NCI-H446 treated with DMSO at 0.1 percent for 48 hours (cell line): ENCODE measurements around the gene TSPAN9.

Source experiments
- DNase-seq: peaks from one replicate; lab custom pipeline; 2025; lab: John Stamatoyannopoulos, UW

Gene TSPAN9

DNA sequence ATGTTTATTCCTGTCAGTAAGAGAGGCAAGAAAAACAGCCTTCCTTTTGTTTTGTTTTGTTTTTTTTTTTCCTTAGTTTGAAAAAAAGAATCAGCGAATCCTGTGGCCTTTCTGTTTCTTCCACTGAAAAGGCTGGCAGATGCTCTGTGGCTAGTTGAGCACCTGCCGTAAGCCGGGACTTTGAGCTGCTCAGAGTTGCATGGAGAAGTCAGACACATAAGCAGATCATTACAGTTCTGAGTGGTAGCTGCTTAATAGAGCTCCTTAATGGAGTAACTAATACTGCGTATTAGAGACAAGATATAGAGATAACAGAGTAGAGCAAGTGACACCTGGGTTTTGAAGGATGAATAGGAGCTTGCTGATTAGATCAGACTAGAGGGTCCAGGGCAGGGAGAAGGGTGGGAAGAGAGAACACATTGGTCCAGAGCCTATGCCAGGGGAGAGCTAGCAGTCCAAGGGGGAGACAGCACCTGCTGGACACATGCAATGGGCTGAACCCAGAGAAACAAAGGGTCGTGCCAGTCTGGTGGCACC is 129.4 kb downstream of the TSPAN9 start:
- DNase-seq = no peak

DNA sequence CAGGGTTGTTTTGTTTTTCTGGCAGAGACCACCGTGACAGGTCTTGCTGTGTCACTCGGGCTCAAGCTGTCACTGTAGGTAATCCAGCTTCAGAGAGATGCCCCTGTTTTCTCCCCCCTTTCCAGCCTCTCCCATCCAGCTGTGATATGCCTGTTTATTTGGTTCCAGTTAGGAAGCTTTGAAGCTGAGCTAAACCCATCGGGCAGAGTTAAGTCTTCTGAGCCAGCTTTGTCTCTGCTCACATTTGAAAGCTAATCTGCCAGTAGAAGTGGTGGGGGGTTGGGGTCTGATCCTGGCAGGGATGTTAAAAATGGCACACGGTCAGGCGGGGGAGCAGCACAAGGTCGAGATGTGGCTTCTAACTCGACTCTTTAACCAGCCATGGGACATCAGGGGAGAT is 130.0 kb downstream of the TSPAN9 start:
- no peak for DNase-seq

DNA sequence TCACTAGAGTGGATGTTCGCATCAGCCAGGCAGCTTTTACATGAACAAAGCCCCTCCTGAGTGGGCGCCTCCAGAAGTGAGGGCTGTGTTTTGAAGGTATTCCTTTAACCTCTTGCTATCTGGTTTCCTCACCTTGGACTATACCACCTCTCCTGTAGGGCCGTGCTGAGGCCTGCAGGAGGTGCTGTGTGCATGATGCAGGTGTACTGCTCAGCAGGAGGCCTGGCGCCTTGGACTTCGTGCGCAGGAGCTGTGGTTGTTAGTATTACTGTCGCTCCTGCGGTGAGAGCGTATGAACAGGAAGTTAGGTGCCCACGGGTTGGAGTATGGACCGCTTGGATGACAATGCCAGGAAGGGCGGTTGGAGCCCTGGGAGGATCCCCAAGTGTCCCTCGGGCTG is 130.7 kb downstream of the TSPAN9 start:
- DNase-seq = no peak

DNA sequence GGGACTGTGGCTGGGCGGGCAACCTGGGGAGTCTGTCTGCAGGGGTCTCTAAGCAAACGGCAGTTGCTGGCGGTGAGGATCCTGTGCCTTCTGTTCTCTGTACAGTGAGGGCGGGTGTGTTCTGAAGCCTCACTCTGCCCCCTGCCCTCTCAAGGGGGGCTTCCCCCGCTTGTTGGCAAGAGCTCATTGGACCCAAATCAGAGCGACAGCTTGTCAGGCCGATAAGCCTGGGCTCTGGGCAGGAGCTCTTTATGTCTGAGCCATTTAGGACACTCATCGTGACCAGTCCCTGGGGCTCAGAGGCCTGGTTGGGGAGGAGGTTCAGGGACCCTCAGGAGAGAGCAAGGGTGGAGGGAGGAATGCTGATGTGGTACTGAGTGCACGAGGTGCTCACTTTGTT is 136.0 kb downstream of the TSPAN9 start:
- DNase-seq = no peak

DNA sequence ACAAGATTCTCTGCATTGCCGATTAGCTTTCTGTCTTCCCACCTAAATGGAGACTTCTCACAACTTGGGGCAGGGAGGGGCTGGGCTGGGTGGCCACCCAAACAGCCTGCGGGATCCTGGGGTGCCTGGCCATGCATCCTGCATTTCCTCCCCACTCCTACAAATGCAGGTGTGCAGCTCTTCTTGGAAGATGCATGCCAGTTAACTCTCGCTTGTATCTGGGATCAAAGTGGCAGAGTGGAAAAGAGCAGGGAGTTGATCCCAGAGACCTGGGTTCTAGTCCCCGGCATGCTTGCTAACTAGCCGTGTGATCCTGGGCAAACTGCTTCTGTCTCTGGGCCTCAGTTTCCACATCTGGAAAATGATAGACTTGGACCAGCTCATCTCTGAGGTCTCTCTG is 136.6 kb downstream of the TSPAN9 start:
- no peak for DNase-seq

DNA sequence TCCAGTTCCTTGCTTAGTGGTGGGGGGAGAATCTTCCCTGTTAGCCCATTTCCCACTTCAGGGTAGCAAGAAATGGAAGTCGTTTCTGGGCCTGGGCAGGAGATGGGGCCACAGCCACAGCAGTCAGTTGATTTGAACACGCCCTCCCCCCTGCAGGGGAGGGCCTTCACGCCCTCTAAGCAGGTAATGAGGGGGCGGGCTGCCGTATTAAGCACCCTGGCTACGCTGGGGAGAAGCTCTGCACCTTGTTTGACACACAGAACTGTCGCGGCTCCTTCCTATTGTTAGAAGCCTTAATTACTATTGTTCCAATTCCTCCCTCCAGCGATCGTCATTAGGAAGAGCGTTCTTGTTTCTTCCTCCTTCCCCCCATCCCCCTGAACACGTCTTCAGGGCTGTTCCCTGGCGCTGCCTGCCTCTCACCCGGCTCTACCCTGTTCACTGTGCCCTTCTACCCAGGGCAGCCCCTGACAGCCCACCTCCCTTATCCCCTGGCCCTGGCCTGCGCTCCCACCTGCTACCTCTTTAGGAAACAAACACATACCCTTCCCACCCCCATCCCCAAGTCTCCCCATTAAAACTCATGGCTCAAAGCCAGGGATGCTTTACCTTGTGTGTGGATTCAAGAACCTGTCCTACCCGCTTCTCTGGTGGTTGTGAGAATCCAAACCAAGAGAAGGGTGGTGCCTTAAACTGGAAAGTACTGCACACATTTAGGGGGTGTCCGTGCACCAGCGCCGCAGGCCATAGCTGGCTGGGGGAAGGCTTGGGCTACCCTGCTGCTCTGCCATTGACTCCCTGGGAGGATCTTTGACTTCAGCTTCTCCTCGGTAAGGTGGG is 137.6 kb downstream of the TSPAN9 start:
- no peak for DNase-seq

DNA sequence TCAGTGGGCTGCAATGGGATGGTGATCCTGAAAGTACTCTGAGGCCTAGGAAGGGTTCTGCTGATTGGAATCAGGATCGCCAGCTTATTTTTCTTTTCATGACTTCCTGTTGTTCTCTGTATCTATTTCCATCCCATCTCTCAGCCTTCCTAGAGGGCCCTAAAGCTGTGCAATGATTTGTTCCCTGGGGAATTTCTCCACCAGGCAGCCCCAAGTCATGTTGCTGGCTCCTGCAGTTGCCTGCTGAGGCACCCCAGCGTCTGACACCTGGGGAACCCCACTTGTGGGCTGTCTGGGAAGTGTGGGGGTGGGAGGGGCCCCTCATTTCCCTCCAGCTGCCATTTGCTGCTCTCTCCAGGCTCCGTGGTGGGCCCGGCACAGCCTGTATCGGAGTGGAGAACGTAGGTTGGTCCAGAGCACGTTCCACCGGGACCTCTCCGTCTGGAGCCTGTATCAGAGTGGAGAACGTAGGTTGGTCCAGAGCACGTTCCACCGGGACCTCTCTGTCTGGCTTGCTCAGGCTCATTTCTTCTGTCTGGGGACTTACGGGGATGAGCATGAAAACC is 138.3 kb downstream of the TSPAN9 start:
- DNase-seq = no peak

DNA sequence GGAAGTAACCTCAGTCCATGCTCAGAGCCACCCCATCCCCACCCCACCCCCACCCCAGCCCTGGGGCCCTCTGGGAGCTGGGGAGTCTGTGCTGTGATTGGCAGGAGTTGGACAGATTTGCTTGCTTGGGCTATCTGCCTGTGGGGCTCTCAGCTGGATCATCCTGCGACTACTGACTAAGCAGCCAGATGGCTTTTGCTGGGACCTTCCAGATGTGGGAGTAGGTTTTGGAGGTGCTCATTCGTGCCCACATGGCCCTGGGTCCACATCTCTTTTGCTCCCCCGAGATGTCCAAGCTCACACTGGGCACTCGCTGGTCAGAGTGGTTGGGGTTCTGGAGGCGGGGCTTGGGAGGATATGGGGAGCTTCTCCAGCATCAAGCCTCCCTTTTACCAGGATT is 138.9 kb downstream of the TSPAN9 start:
- DNase-seq = no peak

DNA sequence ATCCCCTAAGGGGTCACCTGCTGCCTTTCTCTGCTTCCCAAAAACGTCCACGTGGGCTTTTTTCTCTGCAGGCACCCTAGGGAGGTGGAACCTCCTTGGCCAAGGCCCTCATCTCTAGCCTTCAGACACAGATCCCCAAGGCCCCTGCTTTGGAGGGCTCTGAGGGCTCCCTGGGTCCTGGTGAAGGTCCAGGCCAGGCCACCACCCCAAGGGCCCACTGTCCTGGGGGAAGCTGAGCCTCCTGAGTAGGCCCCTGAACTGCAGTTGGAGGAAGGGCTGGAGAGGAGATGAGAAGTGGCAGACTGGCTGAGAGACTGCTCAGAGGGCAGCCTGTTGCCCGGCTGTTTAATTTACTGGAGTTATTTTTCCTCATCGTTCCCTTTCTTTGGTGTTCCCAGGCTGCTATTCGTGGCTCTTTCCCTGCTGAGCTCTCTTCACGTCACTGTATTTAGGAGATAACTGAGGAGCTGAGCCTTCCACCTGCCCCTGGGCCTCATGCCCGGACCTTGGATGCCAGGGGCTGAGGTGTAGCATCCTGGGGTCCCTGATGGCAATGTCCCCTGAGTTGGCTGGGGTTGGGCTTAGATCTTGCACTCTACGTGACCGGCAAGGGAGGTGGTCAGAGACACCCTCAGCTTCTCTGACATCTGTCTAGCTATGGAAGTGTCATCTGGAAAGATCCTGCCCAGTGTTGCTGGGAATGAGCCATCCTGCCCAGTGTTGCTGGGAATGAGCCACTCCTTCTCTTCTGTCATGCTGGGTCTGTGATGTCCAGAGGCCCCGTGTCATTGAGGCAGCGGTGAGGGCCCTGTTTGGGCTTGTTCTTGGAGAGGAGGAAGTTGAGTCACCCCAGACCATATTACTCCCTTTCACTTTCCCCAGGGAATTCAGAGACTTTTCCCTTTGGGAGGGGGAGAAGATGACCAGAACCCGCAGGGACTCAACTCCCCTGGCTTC is 139.8 kb downstream of the TSPAN9 start:
- no peak for DNase-seq

DNA sequence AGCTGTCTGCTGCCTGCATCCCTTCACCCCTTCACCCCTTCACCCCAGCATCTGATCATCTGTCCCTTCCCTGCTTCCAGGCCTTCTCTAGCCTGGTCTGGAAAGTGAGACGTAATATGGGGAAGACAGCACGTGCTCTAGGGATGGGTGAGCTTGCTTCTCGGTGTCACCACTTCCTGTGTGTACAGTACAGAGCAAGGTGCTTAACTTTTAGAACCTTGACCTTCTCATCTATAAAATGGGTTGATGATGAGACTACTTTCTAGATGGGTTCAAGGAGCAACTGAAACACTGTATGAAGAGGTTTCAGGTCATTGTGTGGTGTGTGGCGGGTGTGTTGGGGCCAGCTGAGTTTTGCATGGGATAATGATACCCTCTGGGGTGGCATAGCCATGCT is 140.5 kb downstream of the TSPAN9 start:
- DNase-seq = no peak

DNA sequence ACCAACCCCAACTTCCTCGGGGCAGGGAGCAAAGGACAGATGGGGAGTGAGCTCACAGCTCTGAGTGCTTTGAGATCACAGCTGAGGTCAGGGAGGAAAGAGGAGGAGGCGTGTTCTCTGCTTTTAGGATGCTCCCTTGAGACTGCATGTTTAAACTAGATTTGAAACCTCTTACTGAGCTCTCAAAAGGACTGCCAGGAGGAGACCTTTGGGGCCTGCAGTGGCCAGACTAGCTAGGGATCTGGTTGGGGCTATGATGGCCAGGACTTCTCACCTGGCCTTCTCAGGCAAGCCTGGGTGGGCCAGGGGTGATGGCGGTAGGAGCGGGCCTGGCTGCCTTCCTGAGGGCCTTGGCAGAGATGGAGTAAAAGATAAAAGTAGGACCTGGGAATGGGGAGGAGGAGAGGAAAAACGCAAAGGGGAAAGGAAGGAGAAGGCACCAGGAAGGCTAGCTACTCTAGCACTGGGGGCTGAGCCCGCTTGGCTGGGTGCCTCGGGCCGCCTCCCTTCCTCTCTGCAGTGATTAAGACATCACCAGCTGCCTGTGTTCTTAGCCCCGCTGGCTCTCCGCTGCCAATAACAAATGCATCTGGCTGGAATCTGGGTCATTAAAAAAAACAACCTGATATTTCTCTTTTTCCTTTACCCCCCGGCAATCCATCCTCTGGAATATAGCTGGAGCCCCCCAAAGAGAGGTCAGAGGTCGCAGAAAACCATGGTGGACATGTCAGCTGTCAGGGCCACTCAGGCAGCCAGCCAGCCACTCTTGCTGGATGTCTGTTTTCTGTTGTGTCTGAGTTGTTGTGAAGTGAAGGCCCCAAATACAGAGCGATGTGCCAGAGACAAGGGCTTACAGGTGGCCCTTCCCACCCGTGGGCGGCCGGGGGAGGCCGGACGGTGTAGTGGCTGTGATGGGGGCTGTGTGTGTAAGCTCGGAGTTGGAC is 141.3 kb downstream of the TSPAN9 start:
- peak; percentile 53 for DNase-seq

DNA sequence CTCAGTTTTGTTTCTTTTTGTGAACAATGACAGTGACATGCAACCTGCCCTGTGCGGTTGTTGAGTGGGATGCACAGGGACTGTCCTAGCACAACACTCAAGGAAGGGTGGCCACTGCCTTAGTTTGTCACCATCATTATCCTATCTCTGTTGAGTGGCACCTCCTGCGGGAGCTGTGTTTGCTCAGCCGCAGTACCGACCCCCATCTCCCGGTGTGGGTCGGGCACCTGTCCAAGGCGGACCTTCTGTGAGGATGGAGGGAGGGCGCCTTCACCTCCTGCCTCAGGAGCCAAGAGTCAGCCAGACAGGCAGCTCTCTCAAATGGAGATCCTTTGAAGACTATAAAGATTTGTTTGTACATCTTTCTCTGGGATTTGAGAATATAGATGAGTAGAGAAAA is 142.1 kb downstream of the TSPAN9 start:
- no peak for DNase-seq

DNA sequence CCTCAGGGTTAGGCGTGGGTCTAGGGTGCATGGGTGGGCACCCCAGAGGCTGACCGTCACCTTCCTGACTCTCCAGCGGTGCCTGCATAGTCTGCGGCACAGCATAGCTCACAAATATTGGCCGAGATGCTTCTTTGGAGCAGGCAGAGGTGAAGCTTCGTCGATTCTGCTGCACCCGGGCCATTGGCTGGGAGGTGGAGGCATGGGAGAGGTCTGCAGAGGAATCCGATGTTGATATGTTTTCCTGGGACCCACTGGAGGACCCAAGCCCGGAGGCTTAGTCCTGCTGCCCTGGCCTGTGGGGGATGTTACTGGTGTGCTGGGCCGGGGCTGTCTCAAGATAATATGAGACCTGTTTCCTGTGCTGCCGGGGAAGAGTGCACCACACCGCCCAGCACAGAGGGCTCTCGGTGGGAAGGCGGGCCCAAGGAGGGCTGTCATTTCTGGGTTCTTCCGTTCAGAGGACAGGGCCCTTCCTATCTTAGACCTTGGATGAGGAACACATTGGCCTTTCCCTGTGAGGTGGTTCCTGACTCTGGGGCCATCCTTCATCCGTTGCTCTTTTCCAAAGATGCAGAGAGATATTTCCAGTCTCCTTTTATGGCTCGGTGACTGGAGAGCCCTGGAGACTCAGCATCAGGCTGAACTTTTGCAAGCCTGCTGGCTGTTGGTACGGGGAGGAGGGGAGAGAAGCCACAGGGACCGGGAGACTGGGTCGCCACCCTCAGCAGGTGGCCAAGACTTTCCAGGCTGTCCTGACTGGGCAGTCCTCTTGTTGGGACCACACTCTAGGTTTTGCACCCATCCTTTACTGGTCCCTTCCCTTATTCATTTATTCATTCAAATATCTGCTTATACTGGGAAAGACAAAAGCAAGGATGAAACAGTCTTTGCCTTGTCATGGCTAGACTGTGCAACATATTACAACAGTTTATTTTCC is 143.5 kb downstream of the TSPAN9 start:
- no peak for DNase-seq

DNA sequence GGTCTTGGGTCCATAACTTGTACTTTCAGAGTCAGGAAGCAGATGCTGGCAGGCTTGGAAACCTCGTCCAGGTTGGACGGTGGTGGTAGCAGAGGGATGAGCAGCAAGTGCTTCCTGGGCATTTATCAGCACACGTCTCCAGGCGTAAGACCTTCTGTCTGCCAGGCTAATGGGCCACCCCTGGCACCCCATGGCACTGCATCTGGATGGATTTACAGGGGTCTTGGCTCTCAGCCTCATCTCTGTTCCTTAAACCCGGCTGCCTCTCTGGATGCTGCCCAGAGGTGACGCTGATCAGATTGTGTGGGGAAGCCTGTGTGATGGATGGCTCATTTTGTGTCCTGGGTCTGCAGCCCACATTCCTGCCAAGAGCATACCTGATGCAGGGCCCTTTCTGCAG is 145.1 kb downstream of the TSPAN9 start:
- DNase-seq = no peak

DNA sequence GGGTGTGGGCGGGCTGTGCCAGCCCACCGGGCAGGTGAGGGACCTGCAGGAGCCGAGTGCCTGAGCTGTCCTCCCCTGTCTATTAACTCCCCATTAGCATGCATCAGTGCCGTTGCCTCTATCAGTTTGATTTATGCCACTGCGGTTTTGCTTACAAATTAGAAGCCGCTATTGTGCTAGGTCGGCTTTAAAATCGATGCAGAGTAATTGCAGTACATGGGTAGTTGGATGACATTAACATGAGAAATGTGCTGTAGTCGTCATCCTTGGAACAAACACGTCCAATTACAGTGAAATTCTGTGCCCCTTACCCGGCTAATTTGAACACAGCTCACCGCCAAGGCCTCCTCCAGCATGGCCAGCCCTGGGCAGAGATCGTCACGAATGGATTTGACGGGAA is 145.8 kb downstream of the TSPAN9 start:
- DNase-seq = no peak

DNA sequence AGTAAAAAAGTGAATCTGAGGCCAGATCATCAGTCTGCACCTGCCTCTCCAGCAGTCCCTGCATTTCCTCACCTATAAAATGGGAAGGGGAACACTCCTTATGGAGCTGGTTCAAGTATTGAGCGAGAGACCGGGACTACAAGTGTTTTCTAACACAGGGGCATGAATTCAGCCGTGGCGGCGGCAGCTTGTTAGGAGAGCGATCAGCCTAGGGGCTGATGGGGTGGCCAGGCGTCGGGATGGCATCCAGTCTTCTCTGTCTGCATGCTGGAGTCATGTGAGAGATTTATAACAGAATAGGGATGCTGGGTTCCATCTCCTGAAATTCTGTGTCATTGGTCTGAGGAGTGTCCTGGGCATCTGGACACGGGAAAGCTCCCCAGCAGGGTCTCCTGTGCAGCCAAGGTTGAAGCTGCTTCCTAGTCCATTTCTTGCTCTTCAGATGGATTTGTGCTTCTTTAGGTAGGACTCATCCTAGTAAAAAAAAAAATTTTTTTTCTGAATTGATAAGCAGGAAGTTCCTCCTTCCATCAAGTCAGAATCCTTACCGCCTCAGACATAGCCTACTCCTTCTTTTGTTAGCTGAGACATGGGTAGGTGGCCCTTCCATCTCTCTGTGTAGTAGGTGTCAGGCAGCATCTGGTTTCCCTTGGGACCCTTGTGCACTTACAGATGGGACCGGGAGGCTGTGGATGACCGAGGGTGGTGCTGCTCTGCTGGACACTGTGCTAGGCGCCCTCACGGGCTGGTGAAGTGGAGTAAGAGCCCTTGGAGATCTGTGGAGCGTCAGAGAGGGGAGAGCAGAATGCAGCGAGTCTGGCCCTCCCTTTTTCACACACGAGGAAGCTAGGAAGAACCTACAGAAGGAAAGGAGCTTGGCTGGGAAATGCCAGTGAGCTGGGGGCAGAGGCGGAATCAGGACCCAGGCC is 146.7 kb downstream of the TSPAN9 start:
- DNase-seq = no peak

DNA sequence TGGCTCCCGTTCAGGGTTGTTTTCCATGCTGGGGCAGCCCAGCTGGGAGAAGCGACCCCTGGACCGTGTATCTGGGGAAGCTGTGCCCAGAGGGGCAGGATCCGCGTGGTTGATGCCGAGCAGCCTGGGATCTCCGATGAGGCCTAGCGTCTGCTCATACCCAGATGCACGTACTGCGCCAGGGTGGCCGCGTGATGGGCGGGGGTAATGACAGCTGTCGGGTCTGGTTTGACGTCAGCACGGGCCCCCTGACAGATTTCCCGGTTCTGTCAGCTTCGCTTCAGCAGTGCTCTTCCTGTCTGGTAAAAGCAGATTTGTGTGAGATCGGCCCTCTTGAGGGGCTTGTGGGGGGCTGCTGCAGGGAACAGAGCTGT is 147.3 kb downstream of the TSPAN9 start:
- DNase-seq = no peak

DNA sequence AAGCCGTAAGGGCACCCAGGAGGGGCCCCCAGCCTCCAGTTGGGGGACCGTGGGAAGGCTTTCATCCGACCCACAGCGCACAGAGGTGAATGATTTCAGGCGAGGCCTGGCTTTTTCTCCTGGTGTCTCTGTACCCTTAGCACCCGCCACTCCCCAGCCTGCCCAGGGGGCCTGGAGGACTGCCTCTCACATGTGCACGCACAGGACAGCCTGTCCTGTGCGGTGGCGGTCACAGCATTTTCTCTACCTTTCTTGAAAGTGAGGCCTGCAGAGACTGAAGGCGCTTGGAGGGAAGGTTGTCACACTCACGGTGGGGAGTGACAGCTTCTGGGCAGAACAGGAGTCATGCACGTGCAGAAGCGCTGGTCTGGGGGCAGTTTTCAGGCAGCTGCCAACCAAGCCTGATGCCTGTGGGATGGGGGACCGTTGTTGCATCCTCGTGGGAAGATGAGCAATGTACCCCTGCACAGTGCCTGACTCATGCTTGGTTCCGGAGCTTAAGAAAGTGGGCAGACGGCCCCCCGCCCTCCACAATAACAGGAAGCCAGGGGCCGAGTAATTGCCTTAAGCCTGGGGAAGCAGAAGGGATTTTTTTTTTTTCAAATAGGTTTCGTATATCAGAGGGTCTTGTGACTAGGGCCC is 148.1 kb downstream of the TSPAN9 start:
- DNase-seq = no peak

DNA sequence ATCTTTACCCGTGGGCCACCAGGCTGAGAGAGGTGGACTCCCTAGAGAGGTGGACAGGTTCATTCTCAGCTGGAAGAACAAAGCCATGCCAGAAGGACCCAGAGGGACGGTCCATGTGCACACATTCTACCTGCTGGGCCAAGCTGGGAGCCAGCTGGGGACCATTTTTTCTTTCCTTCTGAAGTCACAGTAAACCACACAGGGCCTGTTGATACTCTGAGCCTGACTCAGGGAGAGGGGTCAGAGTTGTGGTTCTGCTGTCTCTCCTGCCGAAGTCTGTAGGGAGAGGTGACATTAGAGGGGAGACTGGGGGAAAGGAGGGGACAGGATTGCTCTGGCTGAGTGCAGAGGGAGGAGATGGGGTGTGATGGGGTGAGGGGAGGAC is 148.6 kb downstream of the TSPAN9 start:
- no peak for DNase-seq
